Stromal cell of bone marrow (primary cell): ENCODE results near the gene EPHA1.

Experiments
- DNase-seq: peaks from one replicate; pipeline ENCODE4 v3.0.0-alpha.2; 2012; ENCODE audit warnings: low read depth

EPHA1 gene

GRCh38 chr7:143372070-143372469 lies 36.6 kb downstream of the EPHA1 start:
- no peak for DNase-seq

- DNase-seq: no peak
Measured at GRCh38 chr7:143369678-143370651, 38.7 kb downstream of the EPHA1 start.

DNA sequence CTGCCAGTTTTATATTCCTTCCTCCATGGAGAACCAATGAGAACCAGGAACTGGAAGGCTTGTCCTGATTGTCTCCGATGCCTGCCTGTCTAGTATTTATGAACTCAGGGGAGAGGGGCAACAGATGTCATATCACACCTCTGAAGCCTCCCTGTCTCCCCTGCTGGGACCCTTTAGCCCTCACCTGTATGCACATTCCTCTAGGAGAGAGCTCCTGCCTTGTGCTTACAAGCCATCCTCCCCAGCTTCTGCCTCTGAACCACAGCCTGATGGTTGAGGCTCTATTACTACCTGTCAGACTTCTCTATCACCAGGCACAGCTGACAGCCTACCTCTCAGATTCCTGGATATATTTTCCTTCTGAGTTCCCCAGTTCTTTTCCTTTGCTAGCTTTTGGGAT lies 40.3 kb downstream of the EPHA1 start:
- no peak for DNase-seq

DNA sequence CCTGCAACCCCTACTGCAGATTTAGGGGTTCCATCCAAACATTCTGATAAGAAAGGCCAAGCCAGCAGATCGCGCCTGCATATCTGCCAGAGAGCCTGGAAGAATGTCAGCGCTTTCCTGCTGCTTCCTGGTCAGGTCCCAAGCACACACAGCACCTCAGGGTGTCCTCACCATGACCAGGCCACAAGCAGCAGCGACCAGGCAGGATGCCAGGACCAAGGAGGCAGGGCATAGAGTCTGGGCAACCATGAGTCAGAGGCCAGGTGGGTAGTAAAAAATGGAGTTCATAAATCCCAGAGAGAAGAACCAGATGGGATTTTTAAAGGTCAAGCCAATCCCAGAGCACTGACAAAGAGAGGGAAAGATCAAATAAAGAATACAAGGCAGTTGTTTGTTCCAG lies 40.7 kb downstream of the EPHA1 start:
- no peak for DNase-seq

DNA sequence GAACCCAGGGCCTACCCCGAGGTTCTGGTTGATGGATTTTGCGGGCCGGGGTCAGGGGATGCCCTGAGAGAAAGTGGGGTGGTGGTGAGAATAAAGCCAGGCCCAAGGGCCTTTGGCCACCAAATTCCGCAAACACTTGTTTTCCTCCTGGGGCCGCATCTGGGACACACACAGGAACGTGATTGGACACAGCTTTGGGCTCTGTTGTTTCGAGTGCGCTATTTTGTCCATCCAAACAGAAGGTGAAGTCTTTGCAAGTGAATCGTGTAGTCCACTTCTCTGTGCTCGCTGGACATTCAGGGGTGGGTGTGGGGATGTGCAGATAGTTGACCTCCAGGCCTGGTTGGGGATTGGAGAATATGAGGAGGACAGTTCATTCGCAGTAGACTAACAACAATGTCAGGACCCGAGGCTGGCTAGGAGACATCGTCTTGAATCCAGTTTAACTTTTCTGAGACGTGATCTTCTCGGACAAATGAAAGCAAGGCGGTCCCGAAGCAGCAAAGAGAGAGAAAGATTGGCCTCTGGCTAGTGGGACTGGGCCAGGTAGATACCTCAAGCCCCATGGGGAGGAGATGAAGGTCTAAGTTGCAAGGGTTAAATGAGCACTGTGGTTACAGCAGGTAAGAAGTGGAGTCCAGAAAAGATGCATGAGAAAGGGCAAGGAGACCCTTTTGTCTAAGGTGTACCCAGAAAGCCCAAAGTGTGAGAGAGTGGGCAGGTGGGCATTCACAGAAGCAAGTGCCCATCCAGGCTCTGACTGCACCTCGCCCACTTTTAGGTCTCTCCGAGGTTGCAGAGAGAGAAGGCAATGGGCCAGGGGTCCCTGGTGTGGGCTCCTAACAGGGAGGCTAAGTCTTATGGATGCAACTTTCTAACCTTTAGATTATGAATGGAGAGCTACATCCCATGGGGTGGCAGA lies 45.4 kb downstream of the EPHA1 start:
- DNase-seq: no peak

GRCh38 chr7:143362131-143363015 lies 46.3 kb downstream of the EPHA1 start, which contains the start of gene FAM131B:
FAM131B (minus strand) TSS chr7:143362713; CDS start chr7:143362603, 110 bp downstream.
- DNase-seq: no peak

DNA sequence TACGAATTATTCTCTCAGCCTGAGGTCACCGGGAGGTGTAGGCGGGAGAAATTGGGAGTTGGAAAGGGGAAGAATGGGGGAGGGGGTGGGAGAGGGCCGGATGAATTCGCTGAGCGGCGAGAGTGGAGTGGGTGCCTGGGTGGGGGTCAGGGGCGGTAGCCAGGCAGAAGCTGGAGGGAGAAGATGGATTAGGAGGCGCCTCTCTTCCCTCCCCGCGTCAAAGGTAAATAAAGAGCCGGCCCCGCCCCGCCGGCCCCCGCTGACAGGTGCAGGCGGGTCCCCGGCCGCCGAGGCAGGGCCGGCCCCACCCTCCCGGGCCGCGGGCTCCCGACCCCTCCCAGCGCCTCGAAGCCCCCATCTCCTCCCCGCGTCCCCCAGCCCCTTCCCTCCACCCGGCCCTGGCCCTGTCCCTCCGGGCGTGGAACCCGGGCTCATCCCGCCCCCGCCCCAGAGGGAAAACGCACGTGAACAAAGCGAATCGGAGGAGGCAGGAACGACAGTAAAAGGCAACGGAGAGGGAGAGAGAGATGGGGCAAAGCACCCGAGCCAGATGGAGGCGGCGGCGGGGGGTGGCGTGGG lies 47.0 kb downstream of the EPHA1 start:
- DNase-seq: no peak

- DNase-seq: no peak
Measured at GRCh38 chr7:143360788-143361551, 47.7 kb downstream of the EPHA1 start.

DNA sequence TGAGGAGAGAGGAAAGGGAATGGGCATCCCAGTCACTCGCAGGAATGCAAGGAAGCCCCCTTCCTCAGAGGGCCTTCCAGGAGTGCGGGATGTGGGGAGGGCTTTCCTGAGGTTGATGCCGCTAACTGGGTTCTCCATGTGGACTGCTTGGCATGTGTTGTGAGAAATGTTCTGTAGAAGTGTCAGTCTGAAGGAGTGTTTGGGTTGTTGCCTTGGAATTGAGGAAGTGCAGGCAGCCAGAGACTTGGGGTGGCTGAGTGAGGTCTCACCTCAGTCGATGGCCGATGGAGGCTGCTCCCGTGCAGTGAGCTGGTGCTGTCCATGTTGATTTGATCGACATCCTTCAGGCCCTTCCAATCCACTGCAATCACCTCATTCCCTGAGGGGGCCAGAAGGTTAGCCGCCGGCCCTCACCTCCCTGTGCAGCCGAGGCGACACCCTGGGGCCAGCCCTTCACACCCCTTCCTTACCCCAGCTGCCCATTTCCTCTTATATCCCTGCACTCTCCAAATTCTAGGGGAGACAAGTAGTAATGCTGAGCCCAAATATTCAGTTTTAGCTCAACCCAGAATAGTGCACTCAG lies 48.8 kb downstream of the EPHA1 start:
- no peak for DNase-seq

DNA sequence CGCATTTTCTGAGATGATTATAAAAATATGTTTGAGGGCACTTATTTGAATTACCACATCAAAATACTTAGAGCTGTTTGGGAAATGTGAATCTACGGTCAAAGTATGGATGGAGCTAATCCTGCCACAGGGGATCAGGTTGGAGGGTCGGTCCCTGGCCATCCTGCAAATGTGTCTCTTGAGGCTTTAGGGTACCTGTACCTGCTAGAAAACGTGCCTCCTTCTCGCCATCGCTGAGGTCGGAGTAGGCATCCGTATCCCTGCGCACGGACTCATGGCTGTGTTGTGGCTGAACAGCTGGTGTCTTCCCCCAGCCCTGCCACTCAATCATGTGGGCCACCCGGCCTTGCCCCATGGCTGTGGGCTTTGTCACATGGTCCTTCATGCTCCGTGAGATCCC lies 50.0 kb downstream of the EPHA1 start:
- no peak for DNase-seq

DNA sequence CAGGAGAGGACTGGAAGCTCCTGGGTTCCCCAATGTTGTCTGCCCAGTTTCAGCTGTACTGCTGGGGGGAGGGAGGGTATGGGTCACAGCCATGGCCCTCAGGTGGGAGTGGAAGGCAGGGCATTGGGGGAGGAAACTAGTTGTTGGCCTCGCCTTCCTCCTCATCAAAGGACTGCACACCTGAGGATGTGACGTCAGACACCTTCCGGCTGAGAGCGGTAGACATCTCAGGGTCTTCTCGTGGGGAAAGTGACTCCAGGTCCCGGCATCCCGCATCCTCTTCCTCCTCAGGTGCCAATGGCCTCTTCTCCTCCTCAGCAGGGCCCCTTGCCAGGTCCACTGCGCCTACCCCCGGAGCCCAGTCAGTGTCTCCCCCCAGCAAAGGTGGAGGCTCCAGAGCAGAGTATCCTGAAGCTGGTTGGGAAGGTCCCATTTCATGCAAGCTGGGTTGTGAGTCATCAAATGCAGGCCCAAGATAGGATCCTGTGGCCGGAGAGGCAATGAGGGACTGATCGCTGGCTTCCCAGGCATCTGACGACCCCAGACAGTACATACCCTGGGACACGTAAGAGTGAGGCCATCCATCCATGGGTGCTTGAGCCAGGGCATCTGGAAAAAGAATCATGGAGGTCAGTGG lies 52.1 kb downstream of the EPHA1 start:
- DNase-seq: no peak

GRCh38 chr7:143355450-143356385 lies 52.9 kb downstream of the EPHA1 start:
- DNase-seq: no peak

DNA sequence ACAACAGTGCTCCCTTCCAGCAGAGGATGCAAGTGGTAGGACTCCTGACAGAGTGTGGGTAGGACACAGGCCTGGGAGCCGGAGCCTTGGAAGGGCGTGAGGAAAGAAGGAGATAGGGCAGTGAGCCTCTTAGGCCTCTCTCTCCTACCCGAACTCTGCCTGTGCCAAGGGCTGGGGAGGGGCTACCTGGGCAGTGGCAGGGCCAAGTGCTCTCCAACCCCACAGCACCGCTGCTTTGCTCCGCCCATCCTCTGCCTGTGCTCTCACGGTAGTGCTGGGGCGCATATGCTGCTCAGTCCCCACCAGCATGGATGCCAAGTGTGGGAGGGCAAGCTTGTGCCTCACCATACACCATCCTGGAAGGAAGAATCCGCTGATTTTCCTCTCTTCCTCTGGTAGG lies 53.7 kb downstream of the EPHA1 start:
- no peak for DNase-seq

GRCh38 chr7:143354376-143354775 lies 54.3 kb downstream of the EPHA1 start:
- DNase-seq: no peak

DNA sequence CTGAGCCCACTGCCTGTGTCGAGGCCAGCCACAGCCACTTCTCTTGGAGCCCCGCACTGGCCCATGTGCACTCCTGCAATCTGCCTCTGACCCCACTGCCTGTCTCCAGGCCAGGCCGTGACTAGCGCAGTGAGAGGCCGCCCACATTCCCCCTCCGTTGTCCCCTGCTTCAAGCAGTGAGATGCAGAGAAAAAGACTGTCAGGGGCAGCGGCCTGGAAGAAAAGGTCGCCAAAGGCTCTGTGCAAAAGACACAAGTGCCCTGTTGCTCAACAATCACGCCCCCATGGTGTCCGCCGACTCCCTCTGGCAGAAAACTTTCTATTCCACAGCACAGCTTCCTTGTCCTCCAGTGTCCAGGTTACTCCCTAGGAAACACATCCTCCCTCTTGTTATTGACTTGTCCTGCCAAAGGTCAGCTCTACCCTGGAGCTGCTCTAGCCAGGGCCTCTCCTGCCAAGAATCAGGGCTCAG lies 56.1 kb downstream of the EPHA1 start:
- no peak for DNase-seq

- no peak for DNase-seq
Measured at GRCh38 chr7:143351574-143351973, 57.1 kb downstream of the EPHA1 start.

DNA sequence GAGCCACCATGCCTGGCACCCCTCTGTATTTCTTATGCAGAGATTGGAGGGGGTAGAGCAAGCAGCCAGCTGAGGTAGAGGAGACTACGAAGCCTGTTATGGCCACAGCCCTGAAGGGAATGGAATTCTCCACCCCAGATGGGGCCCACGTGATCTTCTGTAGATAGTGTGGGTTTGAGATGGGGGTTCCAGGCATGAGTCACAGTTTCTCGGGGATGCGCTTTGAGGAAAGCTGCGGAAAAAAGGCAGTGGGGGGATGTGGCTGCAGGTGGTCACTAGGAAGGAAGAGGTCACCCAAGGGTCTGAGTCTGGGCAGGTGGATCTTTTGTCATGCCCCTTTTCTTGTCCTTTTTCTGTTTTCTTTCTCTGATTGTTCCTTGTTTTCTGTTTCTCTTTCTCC lies 57.6 kb downstream of the EPHA1 start:
- no peak for DNase-seq

- DNase-seq: no peak
Measured at GRCh38 chr7:143347950-143348349, 60.7 kb downstream of the EPHA1 start.
